ENCODE measurements around the gene CCDC152.

- TF ChIP-seq GATA2 (IDR thresholded peaks at IDR 0.05; ENCODE audit: low read depth, low read length) (no peak), GATA3 (IDR thresholded peaks at IDR 0.05; ENCODE audit: low read depth, low read length) (no peak)
Measured at GRCh38 chr5:42806004-42806700, 49.5 kb downstream of the CCDC152 start.

All from SH-SY5Y (cell line).